ENCODE results near the gene IER5. TPM values are rescaled to one million over a fixed set of nuclear protein-coding genes. Genes with fewer than 3 reads are reported as not detected.

IER5 gene
- total RNA-seq, 1 experiment from 2014 or later = 100 TPM

DNA sequence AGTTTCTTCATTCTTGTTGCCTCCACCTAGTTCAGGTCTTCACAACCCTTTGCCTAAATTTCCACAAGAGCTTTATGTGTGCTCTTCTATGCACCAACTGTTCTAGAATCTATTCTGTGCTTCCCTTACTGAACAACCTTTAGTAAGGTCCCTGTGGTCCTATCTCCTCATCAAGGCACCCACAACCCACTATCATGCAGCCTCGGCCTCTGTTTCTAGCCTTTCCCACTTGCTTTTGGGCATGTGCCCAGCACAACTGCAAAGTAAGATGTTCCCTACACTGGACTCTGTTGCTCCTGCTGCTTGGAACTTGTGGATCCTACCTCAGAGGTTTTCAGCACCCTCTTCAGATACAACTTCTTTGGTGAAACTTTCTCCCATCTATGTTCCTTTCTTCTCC, 2.4 kb upstream of the IER5 start:
- Histone ChIP-seq H2AFZ (ENCODE audit: low read length) (no peak overlapping the region), H3K4me2 (ENCODE audit: low read length) (no peak overlapping the region), H3K27ac (ENCODE audit: low read length) (peak overlapping the region; percentile 90), H4K20me1 (ENCODE audit: low read length) (peaks cover 16% of the 10 kb centered on the region), H3F3A (ENCODE audit: low read length, unreplicated experiment) (peaks cover 11% of the 10 kb centered on the region), H3K36me3 (ENCODE audit: low read depth, low read length) (peaks cover 16% of the 10 kb centered on the region), H3K79me2 (ENCODE audit: low read length) (peaks cover 38% of the 10 kb centered on the region), H3K9ac (ENCODE audit: low read length) (no peak overlapping the region), H3K27me3 (ENCODE audit: low read length) (no peaks in the 10 kb centered on the region), H3K9me3 (ENCODE audit: low read length) (no peaks in the 10 kb centered on the region), H3K4me1 (ENCODE audit: insufficient read depth, low read length) (peaks cover 13% of the 10 kb centered on the region), H3K4me3 (ENCODE audit: low read length) (no peak overlapping the region), H3K9me2 (replicated peaks; ENCODE audit: low read length) (no peaks in the 10 kb centered on the region)
- BruUV-seq (replicated peaks) = no TSS peak
- TF ChIP-seq, protein P1, sequence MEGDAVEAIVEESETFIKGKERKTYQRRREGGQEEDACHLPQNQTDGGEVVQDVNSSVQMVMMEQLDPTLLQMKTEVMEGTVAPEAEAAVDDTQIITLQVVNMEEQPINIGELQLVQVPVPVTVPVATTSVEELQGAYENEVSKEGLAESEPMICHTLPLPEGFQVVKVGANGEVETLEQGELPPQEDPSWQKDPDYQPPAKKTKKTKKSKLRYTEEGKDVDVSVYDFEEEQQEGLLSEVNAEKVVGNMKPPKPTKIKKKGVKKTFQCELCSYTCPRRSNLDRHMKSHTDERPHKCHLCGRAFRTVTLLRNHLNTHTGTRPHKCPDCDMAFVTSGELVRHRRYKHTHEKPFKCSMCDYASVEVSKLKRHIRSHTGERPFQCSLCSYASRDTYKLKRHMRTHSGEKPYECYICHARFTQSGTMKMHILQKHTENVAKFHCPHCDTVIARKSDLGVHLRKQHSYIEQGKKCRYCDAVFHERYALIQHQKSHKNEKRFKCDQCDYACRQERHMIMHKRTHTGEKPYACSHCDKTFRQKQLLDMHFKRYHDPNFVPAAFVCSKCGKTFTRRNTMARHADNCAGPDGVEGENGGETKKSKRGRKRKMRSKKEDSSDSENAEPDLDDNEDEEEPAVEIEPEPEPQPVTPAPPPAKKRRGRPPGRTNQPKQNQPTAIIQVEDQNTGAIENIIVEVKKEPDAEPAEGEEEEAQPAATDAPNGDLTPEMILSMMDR (conservative IDR thresholded peaks at IDR 0.05; ENCODE audit: low read depth, low read length) = no peak
- TF ChIP-seq EZH2 (IDR thresholded peaks at IDR 0.05; ENCODE audit: low read length, unreplicated experiment) = no peak
- no peak for TF ChIP-seq EZH2phosphoT487 (IDR thresholded peaks at IDR 0.05; ENCODE audit: borderline replicate concordance, low read length)
- ATAC-seq (no peak), DNase-seq (no peak)
- CTCF ChIA-PET = interaction anchor here (0.7 kb wide), 1 partner anchor 207 kb away, joined by 16 read pairs; no protein-coding TSS in a partner anchor
- POLR2A ChIA-PET (ENCODE audit: unreplicated experiment) = no interaction called here
- intact Hi-C loops (cut with micrococcal nuclease) = loop anchor here (5.0 kb wide), 1 partner anchor 64 kb away; the partner anchor contains the start of gene STX6

DNA sequence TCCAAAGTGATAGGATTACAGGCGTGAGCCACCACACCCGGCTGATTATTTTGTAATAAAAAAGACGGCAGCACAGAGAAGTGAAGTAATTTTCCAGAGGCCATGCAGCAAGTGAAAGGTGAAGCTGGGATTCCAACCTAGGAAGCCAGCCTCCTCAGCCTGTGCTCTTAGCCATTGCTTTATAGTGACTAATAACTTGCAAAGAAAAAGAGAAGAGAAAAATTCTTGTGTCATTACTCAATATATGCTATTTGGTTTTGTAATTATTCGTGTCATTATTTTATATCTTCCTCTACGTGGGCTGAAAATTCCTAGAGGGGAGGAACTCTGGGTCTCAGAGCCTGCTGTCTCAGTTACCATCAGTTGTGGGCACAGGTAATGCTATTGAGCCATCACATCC, 1.6 kb upstream of the IER5 start:
- Histone ChIP-seq H3K4me2 (ENCODE audit: low read length) (peak overlapping the region; percentile 92), H3K36me3 (ENCODE audit: low read depth, low read length) (peaks cover 25% of the 10 kb centered on the region), H3K9ac (ENCODE audit: low read length) (peak overlapping the region; percentile 68), H3K9me2 (replicated peaks; ENCODE audit: low read length) (no peaks in the 10 kb centered on the region), H2AFZ (ENCODE audit: low read length) (no peak overlapping the region), H3K27ac (ENCODE audit: low read length) (peak overlapping the region; percentile 90), H3K9me3 (ENCODE audit: low read length) (no peaks in the 10 kb centered on the region), H3K79me2 (ENCODE audit: low read length) (peaks cover 47% of the 10 kb centered on the region), H3K4me3 (ENCODE audit: low read length) (peak overlapping the region; percentile 99; the same call in 1 of the 2 replicates), H3K27me3 (ENCODE audit: low read length) (no peaks in the 10 kb centered on the region), H3F3A (ENCODE audit: low read length, unreplicated experiment) (peaks cover 14% of the 10 kb centered on the region), H3K4me1 (ENCODE audit: insufficient read depth, low read length) (peaks cover 15% of the 10 kb centered on the region), H4K20me1 (ENCODE audit: low read length) (peaks cover 25% of the 10 kb centered on the region)
- no peak for TF ChIP-seq EZH2 (IDR thresholded peaks at IDR 0.05; ENCODE audit: low read length, unreplicated experiment)
- TF ChIP-seq EZH2phosphoT487 (IDR thresholded peaks at IDR 0.05; ENCODE audit: borderline replicate concordance, low read length) = no peak
- TF ChIP-seq, protein P1 (conservative IDR thresholded peaks at IDR 0.05; ENCODE audit: low read depth, low read length) = no peak
- intact Hi-C loops (cut with micrococcal nuclease) = loop anchor here (5.0 kb wide), 1 partner anchor 65 kb away; the partner anchor contains the start of gene STX6
- ChIA-PET POLR2A (ENCODE audit: unreplicated experiment) (no interaction called here), CTCF (no interaction called here)
- DNase-seq = peak; percentile 86
- no TSS peak for BruUV-seq (replicated peaks)
- peak; percentile 28 for ATAC-seq

DNA sequence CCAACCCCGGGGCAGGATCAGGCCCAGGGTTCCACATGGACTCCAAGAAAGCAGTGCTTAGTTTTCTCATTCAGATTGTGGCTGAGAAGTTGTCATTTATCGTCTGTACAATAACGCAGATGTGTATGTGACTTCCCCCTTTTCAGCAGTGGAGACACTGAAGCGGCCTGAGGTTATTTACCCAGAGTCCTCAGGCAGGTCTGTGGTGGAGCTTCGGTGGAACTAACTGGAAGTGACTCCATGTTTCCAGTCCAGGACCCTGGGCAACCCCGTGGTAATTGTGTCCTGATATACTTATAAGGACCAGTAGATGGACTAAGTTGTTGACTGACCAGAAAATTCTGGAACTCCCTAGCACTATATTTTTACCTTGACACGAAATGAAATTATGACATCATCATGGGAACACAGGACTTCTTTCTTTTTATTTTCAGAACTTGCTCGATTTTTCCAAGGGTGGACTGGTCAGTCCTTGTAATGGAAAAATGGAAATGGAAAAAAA, 1.0 kb upstream of the IER5 start:
- Histone ChIP-seq H3K79me2 (ENCODE audit: low read length) (peaks cover 52% of the 10 kb centered on the region), H4K20me1 (ENCODE audit: low read length) (peaks cover 30% of the 10 kb centered on the region), H3K36me3 (ENCODE audit: low read depth, low read length) (peaks cover 28% of the 10 kb centered on the region), H3K4me1 (ENCODE audit: insufficient read depth, low read length) (peaks cover 18% of the 10 kb centered on the region), H3K9ac (ENCODE audit: low read length) (peak overlapping the region; percentile 68), H3K4me2 (ENCODE audit: low read length) (peak overlapping the region; percentile 92), H3F3A (ENCODE audit: low read length, unreplicated experiment) (peaks cover 16% of the 10 kb centered on the region), H3K27me3 (ENCODE audit: low read length) (no peaks in the 10 kb centered on the region), H2AFZ (ENCODE audit: low read length) (no peak overlapping the region), H3K9me2 (replicated peaks; ENCODE audit: low read length) (no peaks in the 10 kb centered on the region), H3K4me3 (ENCODE audit: low read length) (peak overlapping the region; percentile 99), H3K9me3 (ENCODE audit: low read length) (no peaks in the 10 kb centered on the region), H3K27ac (ENCODE audit: low read length) (peak overlapping the region; percentile 90)
- intact Hi-C loops (cut with micrococcal nuclease) = loop anchor here (5.0 kb wide), 1 partner anchor 65 kb away; the partner anchor contains the start of gene STX6
- TF ChIP-seq EZH2 (IDR thresholded peaks at IDR 0.05; ENCODE audit: low read length, unreplicated experiment) (no peak), EZH2phosphoT487 (IDR thresholded peaks at IDR 0.05; ENCODE audit: borderline replicate concordance, low read length) (no peak)
- TF ChIP-seq, protein P1 (conservative IDR thresholded peaks at IDR 0.05; ENCODE audit: low read depth, low read length) = no peak
- POLR2A ChIA-PET (ENCODE audit: unreplicated experiment) = no interaction called here
- ATAC-seq = no peak
- CTCF ChIA-PET = no interaction called here
- no TSS peak for BruUV-seq (replicated peaks)
- DNase-seq = no peak
